ENCODE results near the gene SERGEF.

SERGEF gene

GRCh38 chr11:17781221-17781620 lies 231.6 kb downstream of the SERGEF start:
- no peak for DNase-seq

GRCh38 chr11:17780668-17781067 lies 232.2 kb downstream of the SERGEF start:
- DNase-seq = no peak

- DNase-seq = no peak
Observed at GRCh38 chr11:17779861-17780594, 232.8 kb downstream of the SERGEF start.

GRCh38 chr11:17778956-17779860 lies 233.6 kb downstream of the SERGEF start:
- DNase-seq = no peak

- no peak for DNase-seq
Observed at GRCh38 chr11:17778352-17778751, 234.5 kb downstream of the SERGEF start.

- DNase-seq = no peak
Observed at GRCh38 chr11:17777738-17778091, 235.1 kb downstream of the SERGEF start.

- no peak for DNase-seq
Observed at GRCh38 chr11:17777086-17777737, 235.6 kb downstream of the SERGEF start.

GRCh38 chr11:17776212-17776875 lies 236.5 kb downstream of the SERGEF start:
- no peak for DNase-seq

GRCh38 chr11:17775507-17776211 lies 237.2 kb downstream of the SERGEF start:
- no peak for DNase-seq

GRCh38 chr11:17775035-17775348 lies 237.9 kb downstream of the SERGEF start:
- no peak for DNase-seq

- DNase-seq = no peak
Observed at GRCh38 chr11:17774232-17775034, 238.4 kb downstream of the SERGEF start.

GRCh38 chr11:17773674-17774073 lies 239.2 kb downstream of the SERGEF start:
- DNase-seq = no peak

GRCh38 chr11:17772704-17773600 lies 239.9 kb downstream of the SERGEF start:
- DNase-seq = no peak

- no peak for DNase-seq
Observed at GRCh38 chr11:17771841-17772401, 240.9 kb downstream of the SERGEF start.

- no peak for DNase-seq
Observed at GRCh38 chr11:17771415-17771814, 241.4 kb downstream of the SERGEF start.

GRCh38 chr11:17770917-17771316 lies 241.9 kb downstream of the SERGEF start:
- no peak for DNase-seq

GRCh38 chr11:17770048-17770652 lies 242.7 kb downstream of the SERGEF start:
- no peak for DNase-seq

GRCh38 chr11:17769218-17769617 lies 243.6 kb downstream of the SERGEF start:
- DNase-seq = no peak

GRCh38 chr11:17768547-17768946 lies 244.3 kb downstream of the SERGEF start:
- DNase-seq = no peak

GRCh38 chr11:17767914-17768313 lies 244.9 kb downstream of the SERGEF start:
- no peak for DNase-seq

Measured in GDM1 (cell line).